ENCODE measurements around the gene TRAPPC3. TPM values are rescaled to one million over a fixed set of nuclear protein-coding genes. Genes with fewer than 3 reads are reported as not detected.
A peak's percentile ranks its signal among the peaks of the same experiment; 100 is the strongest.

TRAPPC3 gene
- total and polyA plus RNA-seq, 2 experiments from 2014 or later: 45.6 to 55.9 TPM

GRCh38 chr1:36154765-36155407, 5.6 kb upstream of the TRAPPC3 start:
- Histone ChIP-seq H3K4me1 (ENCODE audit: insufficient read depth) (peaks cover 39% of the 10 kb centered on the region), H3K4me2 (peak overlapping the region; percentile 98), H4K20me1 (replicated peaks; ENCODE audit: insufficient read depth) (no peaks in the 10 kb centered on the region; the same call in 1 of the 2 replicates), H3K79me2 (replicated peaks; ENCODE audit: insufficient read depth) (peaks cover 14% of the 10 kb centered on the region), H3K4me3 (peak overlapping the region; percentile 94), H2AFZ (no peak overlapping the region), H3K9me2 (ENCODE audit: insufficient read depth) (no peaks in the 10 kb centered on the region), H3K27ac (ENCODE audit: low read depth) (no peak overlapping the region), H3F3A (replicated peaks; ENCODE audit: low read depth) (no peaks in the 10 kb centered on the region), H3K36me3 (ENCODE audit: insufficient read depth) (no peaks in the 10 kb centered on the region), H3K27me3 (ENCODE audit: insufficient read depth) (peaks cover 57% of the 10 kb centered on the region)
- Mint-ChIP-seq H3K4me3 (peak overlapping the region; percentile 72), H3K4me1 (peaks cover 48% of the 10 kb centered on the region), H3K27ac (no peak overlapping the region; the same call in 1 of the 2 replicates), H3K36me3 (ENCODE audit: low read depth) (peaks cover 8% of the 10 kb centered on the region), H3K27me3 (ENCODE audit: insufficient read depth, low read depth, poor library complexity) (peaks cover 45% of the 10 kb centered on the region), H3K9me3 (no peaks in the 10 kb centered on the region)
- ATAC-seq (peak; percentile 3), DNase-seq (ENCODE audit: low spot score) (peak; percentile 48)
- TF ChIP-seq JUNB (IDR thresholded peaks at IDR 0.05; ENCODE audit: unreplicated experiment): no peak
- no peak for TF ChIP-seq REST (IDR thresholded peaks at IDR 0.05; ENCODE audit: unreplicated experiment)
- no peak for TF ChIP-seq CREB1 (CRISPR knock-in tag; IDR thresholded peaks at IDR 0.05; ENCODE audit: low read depth)

- H3K9me3 Mint-ChIP-seq: no peaks in the 10 kb centered on the region; the same call in 2 of the 3 replicates
- peaks cover 41% of the 10 kb centered on the region for H3K4me1 ChIP-seq (ENCODE audit: insufficient read depth)
- H3K36me3 Mint-ChIP-seq (ENCODE audit: low read depth): peaks cover 8% of the 10 kb centered on the region
- H4K20me1 ChIP-seq (replicated peaks; ENCODE audit: insufficient read depth): no peaks in the 10 kb centered on the region; the same call in 1 of the 2 replicates
- H3K4me3 Mint-ChIP-seq: peak overlapping the region; percentile 72
- peaks cover 57% of the 10 kb centered on the region for H3K27me3 ChIP-seq (ENCODE audit: insufficient read depth)
- H3F3A ChIP-seq (replicated peaks; ENCODE audit: low read depth): no peaks in the 10 kb centered on the region
- no peak overlapping the region for H3K4me2 ChIP-seq
- H3K36me3 ChIP-seq (ENCODE audit: insufficient read depth): no peaks in the 10 kb centered on the region
- peaks cover 48% of the 10 kb centered on the region for H3K4me1 Mint-ChIP-seq
- peaks cover 47% of the 10 kb centered on the region for H3K27me3 Mint-ChIP-seq (ENCODE audit: insufficient read depth, low read depth, poor library complexity)
- no peak overlapping the region for H2AFZ ChIP-seq
- DNase-seq (ENCODE audit: low spot score): no peak
- H3K4me3 ChIP-seq: no peak overlapping the region
- no peak overlapping the region for H3K27ac ChIP-seq (ENCODE audit: low read depth)
- peaks cover 14% of the 10 kb centered on the region for H3K79me2 ChIP-seq (replicated peaks; ENCODE audit: insufficient read depth)
- H3K9me2 ChIP-seq (ENCODE audit: insufficient read depth): no peaks in the 10 kb centered on the region
- H3K27ac Mint-ChIP-seq: no peak overlapping the region
- no peak for ATAC-seq
- TF ChIP-seq ZNF331 (CRISPR knock-in tag; IDR thresholded peaks at IDR 0.05; ENCODE audit: low read depth) (no peak), NANOG (IDR thresholded peaks at IDR 0.05; ENCODE audit: borderline replicate concordance) (no peak), ZNF462 (CRISPR knock-in tag; IDR thresholded peaks at IDR 0.05) (no peak), CREB1 (CRISPR knock-in tag; IDR thresholded peaks at IDR 0.05; ENCODE audit: low read depth) (no peak), JUNB (IDR thresholded peaks at IDR 0.05; ENCODE audit: unreplicated experiment) (no peak), STAT1 (IDR thresholded peaks at IDR 0.05; ENCODE audit: unreplicated experiment) (no peak), POLR2AphosphoS5 (IDR thresholded peaks at IDR 0.05; ENCODE audit: low read depth) (no peak), ZNF114 (CRISPR knock-in tag; IDR thresholded peaks at IDR 0.05) (no peak)
- TF ChIP-seq, protein P1, sequence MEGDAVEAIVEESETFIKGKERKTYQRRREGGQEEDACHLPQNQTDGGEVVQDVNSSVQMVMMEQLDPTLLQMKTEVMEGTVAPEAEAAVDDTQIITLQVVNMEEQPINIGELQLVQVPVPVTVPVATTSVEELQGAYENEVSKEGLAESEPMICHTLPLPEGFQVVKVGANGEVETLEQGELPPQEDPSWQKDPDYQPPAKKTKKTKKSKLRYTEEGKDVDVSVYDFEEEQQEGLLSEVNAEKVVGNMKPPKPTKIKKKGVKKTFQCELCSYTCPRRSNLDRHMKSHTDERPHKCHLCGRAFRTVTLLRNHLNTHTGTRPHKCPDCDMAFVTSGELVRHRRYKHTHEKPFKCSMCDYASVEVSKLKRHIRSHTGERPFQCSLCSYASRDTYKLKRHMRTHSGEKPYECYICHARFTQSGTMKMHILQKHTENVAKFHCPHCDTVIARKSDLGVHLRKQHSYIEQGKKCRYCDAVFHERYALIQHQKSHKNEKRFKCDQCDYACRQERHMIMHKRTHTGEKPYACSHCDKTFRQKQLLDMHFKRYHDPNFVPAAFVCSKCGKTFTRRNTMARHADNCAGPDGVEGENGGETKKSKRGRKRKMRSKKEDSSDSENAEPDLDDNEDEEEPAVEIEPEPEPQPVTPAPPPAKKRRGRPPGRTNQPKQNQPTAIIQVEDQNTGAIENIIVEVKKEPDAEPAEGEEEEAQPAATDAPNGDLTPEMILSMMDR (conservative IDR thresholded peaks at IDR 0.05; ENCODE audit: low read depth in 2 of 2): no peak
Measured at GRCh38 chr1:36154335-36154734, 5.0 kb upstream of the TRAPPC3 start.
